Measurements from ENCODE around the gene ALKBH1. TPM values are rescaled to one million over a fixed set of nuclear protein-coding genes. Genes with fewer than 3 reads are reported as not detected.
A peak's percentile ranks its signal among the peaks of the same experiment; 100 is the strongest.

Gene ALKBH1
- polyA plus RNA-seq, 1 experiment: 9.2 TPM

GRCh38 chr14:77741438-77741837 is 33.6 kb upstream of the ALKBH1 start:
- Histone ChIP-seq H3K4me3 (ENCODE audit: low read depth, low read length) (no peak overlapping the region), H3K36me3 (ENCODE audit: control insufficient read depth, insufficient read depth, low read length) (peaks cover 2% of the 10 kb centered on the region; the same call in 1 of the 2 replicates), H3K27me3 (ENCODE audit: control insufficient read depth, insufficient read depth, low read length) (no peaks in the 10 kb centered on the region)
- ChIA-PET POLR2A (no interaction called here), CTCF (interaction anchor here (1.6 kb wide), 1 partner anchor 20 kb away, joined by 3 read pairs; no protein-coding TSS in a partner anchor)
- DNase-seq (ENCODE audit: low read depth): no peak
- no peak for TF ChIP-seq CTCF (IDR thresholded peaks at IDR 0.05; ENCODE audit: insufficient read depth, low read depth, low read length)

GRCh38 chr14:77738559-77739250 is 30.9 kb upstream of the ALKBH1 start:
- Histone ChIP-seq H3K4me3 (ENCODE audit: low read depth, low read length) (no peak overlapping the region), H3K36me3 (ENCODE audit: control insufficient read depth, insufficient read depth, low read length) (peaks cover 1% of the 10 kb centered on the region; the same call in 1 of the 2 replicates), H3K27me3 (ENCODE audit: control insufficient read depth, insufficient read depth, low read length) (no peaks in the 10 kb centered on the region)
- POLR2A ChIA-PET: no interaction called here
- no peak for TF ChIP-seq CTCF (IDR thresholded peaks at IDR 0.05; ENCODE audit: insufficient read depth, low read depth, low read length)
- DNase-seq (ENCODE audit: low read depth): no peak
- CTCF ChIA-PET: interaction anchor here (0.8 kb wide), 1 partner anchor 11 kb away, joined by 3 read pairs; no protein-coding TSS in a partner anchor

- POLR2A ChIA-PET: no interaction called here
- CTCF ChIA-PET: interaction anchor here (0.8 to 2.2 kb wide), 2 partner anchors 10 to 273 kb away, joined by 3 to 6 read pairs; partner anchors contain the start of gene AHSA1
- no peak for TF ChIP-seq CTCF (IDR thresholded peaks at IDR 0.05; ENCODE audit: insufficient read depth, low read depth, low read length)
- H3K4me3 ChIP-seq (ENCODE audit: low read depth, low read length): no peak overlapping the region
- peak; percentile 35 for DNase-seq (ENCODE audit: low read depth)
- peaks cover 14% of the 10 kb centered on the region for H3K36me3 ChIP-seq (ENCODE audit: control insufficient read depth, insufficient read depth, low read length)
- H3K27me3 ChIP-seq (ENCODE audit: control insufficient read depth, insufficient read depth, low read length): no peaks in the 10 kb centered on the region
Measured at GRCh38 chr14:77730976-77731497, 23.2 kb upstream of the ALKBH1 start.

- H3K36me3 ChIP-seq (ENCODE audit: control insufficient read depth, insufficient read depth, low read length): peaks cover 9% of the 10 kb centered on the region
- H3K4me3 ChIP-seq (ENCODE audit: low read depth, low read length): no peak overlapping the region
- CTCF ChIA-PET: no interaction called here
- no peak for TF ChIP-seq CTCF (IDR thresholded peaks at IDR 0.05; ENCODE audit: insufficient read depth, low read depth, low read length)
- POLR2A ChIA-PET: no interaction called here
- no peak for DNase-seq (ENCODE audit: low read depth)
- no peaks in the 10 kb centered on the region for H3K27me3 ChIP-seq (ENCODE audit: control insufficient read depth, insufficient read depth, low read length)
Measured at GRCh38 chr14:77722301-77722700, 14.5 kb upstream of the ALKBH1 start.

GRCh38 chr14:77721437-77721836 is 13.6 kb upstream of the ALKBH1 start:
- ChIA-PET POLR2A (no interaction called here), CTCF (interaction anchor here (0.8 to 1.9 kb wide), 3 partner anchors 10 to 326 kb away, joined by 3 to 6 read pairs (median 3); no protein-coding TSS in a partner anchor)
- no peaks in the 10 kb centered on the region for H3K27me3 ChIP-seq (ENCODE audit: control insufficient read depth, insufficient read depth, low read length)
- DNase-seq (ENCODE audit: low read depth): no peak
- peaks cover 10% of the 10 kb centered on the region for H3K36me3 ChIP-seq (ENCODE audit: control insufficient read depth, insufficient read depth, low read length)
- TF ChIP-seq CTCF (IDR thresholded peaks at IDR 0.05; ENCODE audit: insufficient read depth, low read depth, low read length): no peak
- H3K4me3 ChIP-seq (ENCODE audit: low read depth, low read length): no peak overlapping the region
